Vagina (tissue), 2 donors: ENCODE measurements around the gene B3GALT5. TPM values are rescaled to one million over a fixed set of nuclear protein-coding genes. Genes with fewer than 3 reads are reported as not detected.

ENCODE experiments used
- DNase-seq, 2 donors: peaks; one replicate each; pipeline ENCODE4 v3.0.0-alpha.2; 2017; ENCODE audit errors: extremely low spot score in 2 of 2
- H3K27ac ChIP-seq: fragments of 200-600 bp; sonication (generic); one replicate; pipeline ENCODE4 v1.5.1; 2019
- H3K27me3 ChIP-seq: fragments of 200-600 bp; sonication (generic); one replicate; pipeline ENCODE4 v1.5.1; 2019
- H3K36me3 ChIP-seq, 2 donors: fragments of 200-600 bp; sonication (generic); one replicate each; pipeline ENCODE4 v1.5.1; 2017 to 2019
- H3K4me1 ChIP-seq: fragments of 200-600 bp; sonication (generic); one replicate; pipeline ENCODE4 v1.5.1; 2019
- H3K4me3 ChIP-seq, 2 donors: fragments of 200-600 bp; sonication (generic); 1 replicate in 1 of 2; 2 replicates in 1 of 2; pipeline ENCODE4 v1.5.1; 2016 to 2019
- H3K9me3 ChIP-seq: fragments of 200-600 bp; sonication (generic); one replicate; pipeline ENCODE4 v1.5.1; 2019
- POLR2A ChIP-seq, 2 donors: fragments of 450-650 bp; IDR thresholded peaks; one replicate each; pipeline ENCODE4 v1.6.1; 2017; ENCODE audit warnings: antibody characterized with exemption in 2 of 2, mild to moderate bottlenecking in 2 of 2, moderate library complexity in 2 of 2
- POLR2AphosphoS5 ChIP-seq, 2 donors: sonication (generic); formaldehyde crosslinking; IDR thresholded peaks; one replicate each; pipeline ENCODE4 v1.9.0; 2017; ENCODE audit warnings: antibody characterized with exemption in 2 of 2, mild to moderate bottlenecking in 2 of 2, low read depth in 1 of 2; ENCODE audit not compliant: insufficient read depth in 1 of 2
- intact Hi-C: fragments of 100-400 bp; cut with DNase I; formaldehyde crosslinking; loops from one replicate; pipeline ENCODE4 v1.15.1; 2023
- total RNA-seq: library from RNA; depleted of rRNA; stranded (reverse); fragments of >200 nt; gene quantifications from one replicate; pipeline ENCODE4 v1.2.3, GENCODE V29; 2016
- TF ChIP-seq, protein P1 (sequence below), 3 experiments: fragments of 450-650 bp in 2 of 3; fragments of 200-600 bp in 1 of 3; sonication (generic) in 1 of 3; IDR thresholded peaks; one replicate each; pipeline ENCODE4 v1.5.1; 2017 to 2019; ENCODE audit warnings: antibody characterized with exemption in 3 of 3, mild to moderate bottlenecking in 2 of 3, moderate library complexity in 2 of 3

B3GALT5 gene
- total RNA-seq, 1 donor from 2014 or later, result 1.5 TPM

DNA sequence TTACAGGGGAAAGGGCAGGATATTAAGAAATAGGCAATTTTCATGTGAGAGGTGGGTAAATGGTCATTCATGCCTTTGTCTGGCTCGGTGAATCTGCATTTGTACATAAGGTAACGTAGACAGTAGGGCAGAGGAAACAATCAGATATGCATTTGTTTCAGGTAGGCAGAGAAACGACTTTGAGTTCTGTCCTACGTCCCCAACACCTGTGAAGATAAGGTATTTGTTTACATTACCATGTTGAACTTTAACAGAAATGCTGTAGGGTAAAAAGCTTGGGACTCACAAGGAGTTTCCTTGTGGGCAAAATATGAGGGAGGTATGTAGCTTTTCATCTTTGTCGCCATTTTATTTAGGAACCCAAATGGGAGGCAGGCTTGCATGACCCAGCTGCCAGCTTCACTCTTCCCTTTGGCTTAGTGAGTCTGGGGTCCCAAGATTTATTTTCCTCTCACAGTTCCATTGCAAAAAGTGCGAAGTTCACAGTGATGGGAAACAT is 31.4 kb downstream of the B3GALT5 start:
- TF ChIP-seq, protein P1, sequence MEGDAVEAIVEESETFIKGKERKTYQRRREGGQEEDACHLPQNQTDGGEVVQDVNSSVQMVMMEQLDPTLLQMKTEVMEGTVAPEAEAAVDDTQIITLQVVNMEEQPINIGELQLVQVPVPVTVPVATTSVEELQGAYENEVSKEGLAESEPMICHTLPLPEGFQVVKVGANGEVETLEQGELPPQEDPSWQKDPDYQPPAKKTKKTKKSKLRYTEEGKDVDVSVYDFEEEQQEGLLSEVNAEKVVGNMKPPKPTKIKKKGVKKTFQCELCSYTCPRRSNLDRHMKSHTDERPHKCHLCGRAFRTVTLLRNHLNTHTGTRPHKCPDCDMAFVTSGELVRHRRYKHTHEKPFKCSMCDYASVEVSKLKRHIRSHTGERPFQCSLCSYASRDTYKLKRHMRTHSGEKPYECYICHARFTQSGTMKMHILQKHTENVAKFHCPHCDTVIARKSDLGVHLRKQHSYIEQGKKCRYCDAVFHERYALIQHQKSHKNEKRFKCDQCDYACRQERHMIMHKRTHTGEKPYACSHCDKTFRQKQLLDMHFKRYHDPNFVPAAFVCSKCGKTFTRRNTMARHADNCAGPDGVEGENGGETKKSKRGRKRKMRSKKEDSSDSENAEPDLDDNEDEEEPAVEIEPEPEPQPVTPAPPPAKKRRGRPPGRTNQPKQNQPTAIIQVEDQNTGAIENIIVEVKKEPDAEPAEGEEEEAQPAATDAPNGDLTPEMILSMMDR (IDR thresholded peaks at IDR 0.05), result no peak
- TF ChIP-seq POLR2AphosphoS5 (IDR thresholded peaks at IDR 0.05; ENCODE audit: insufficient read depth in 1 of 2, low read depth in 1 of 2) (no peak), POLR2A (IDR thresholded peaks at IDR 0.05) (no peak)
- H3K27me3 ChIP-seq, result no peaks in the 10 kb centered on the region
- no peak overlapping the region for H3K4me3 ChIP-seq
- no peak for DNase-seq
- H3K36me3 ChIP-seq, result no peaks in the 10 kb centered on the region
- intact Hi-C loops, result no loop called here
- H3K4me1 ChIP-seq, result no peaks in the 10 kb centered on the region
- H3K27ac ChIP-seq, result no peak overlapping the region
- no peaks in the 10 kb centered on the region for H3K9me3 ChIP-seq

DNA sequence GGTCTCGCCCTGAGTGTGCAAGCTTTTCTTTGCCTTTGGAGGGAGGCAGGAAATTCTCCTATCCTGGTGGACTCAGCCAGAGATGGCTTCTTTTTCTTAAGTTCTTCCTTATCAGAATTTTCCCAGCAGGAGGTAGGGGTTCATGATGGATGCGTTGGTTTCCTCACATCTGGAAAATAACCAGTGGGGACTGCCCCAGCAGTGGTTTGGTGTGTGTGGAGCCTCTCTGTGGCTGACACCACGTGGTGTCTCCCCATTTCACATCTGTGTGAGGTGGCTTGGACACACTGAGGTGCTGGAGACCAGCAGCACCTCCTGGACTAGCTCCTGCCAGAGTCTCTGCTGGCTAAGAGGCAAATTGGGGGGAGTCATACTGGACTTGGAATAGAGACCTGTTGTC is 32.6 kb downstream of the B3GALT5 start:
- no peaks in the 10 kb centered on the region for H3K36me3 ChIP-seq
- DNase-seq, result peak; percentile 60 to 67
- TF ChIP-seq POLR2A (IDR thresholded peaks at IDR 0.05), result no peak
- TF ChIP-seq POLR2AphosphoS5 (IDR thresholded peaks at IDR 0.05; ENCODE audit: insufficient read depth in 1 of 2, low read depth in 1 of 2), result no peak
- TF ChIP-seq, protein P1 (IDR thresholded peaks at IDR 0.05), result no peak
- H3K27ac ChIP-seq, result no peak overlapping the region
- no peaks in the 10 kb centered on the region for H3K4me1 ChIP-seq
- H3K27me3 ChIP-seq, result no peaks in the 10 kb centered on the region
- no peaks in the 10 kb centered on the region for H3K9me3 ChIP-seq
- intact Hi-C loops, result no loop called here
- no peak overlapping the region for H3K4me3 ChIP-seq

DNA sequence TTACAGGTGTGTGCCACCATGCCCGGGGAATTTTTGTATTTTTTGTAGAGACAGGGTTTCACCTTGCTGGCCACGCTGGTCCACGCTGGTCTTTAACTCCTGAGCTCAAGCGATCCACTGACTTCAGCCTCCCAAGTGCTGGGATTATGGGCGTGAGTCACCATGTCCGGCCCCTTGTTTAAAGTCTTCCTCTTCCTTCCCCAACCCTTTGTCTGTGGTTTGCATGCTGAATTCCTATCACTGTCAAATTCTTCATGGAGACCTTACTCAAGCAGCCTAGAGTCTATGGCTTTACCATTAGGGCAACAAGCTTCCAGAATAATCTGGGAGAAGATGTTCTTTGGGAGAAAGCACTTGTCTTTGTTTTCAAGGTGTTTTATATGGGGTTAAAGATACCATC is 34.7 kb downstream of the B3GALT5 start:
- intact Hi-C loops, result no loop called here
- no peaks in the 10 kb centered on the region for H3K36me3 ChIP-seq
- peak in 1 of 2 donors; percentile 31 for DNase-seq
- no peaks in the 10 kb centered on the region for H3K9me3 ChIP-seq
- H3K27me3 ChIP-seq, result no peaks in the 10 kb centered on the region
- TF ChIP-seq POLR2AphosphoS5 (IDR thresholded peaks at IDR 0.05; ENCODE audit: insufficient read depth in 1 of 2, low read depth in 1 of 2), result no peak
- no peak for TF ChIP-seq POLR2A (IDR thresholded peaks at IDR 0.05)
- TF ChIP-seq, protein P1 (IDR thresholded peaks at IDR 0.05), result no peak
- no peaks in the 10 kb centered on the region for H3K4me1 ChIP-seq
- no peak overlapping the region for H3K27ac ChIP-seq
- H3K4me3 ChIP-seq, result no peak overlapping the region

DNA sequence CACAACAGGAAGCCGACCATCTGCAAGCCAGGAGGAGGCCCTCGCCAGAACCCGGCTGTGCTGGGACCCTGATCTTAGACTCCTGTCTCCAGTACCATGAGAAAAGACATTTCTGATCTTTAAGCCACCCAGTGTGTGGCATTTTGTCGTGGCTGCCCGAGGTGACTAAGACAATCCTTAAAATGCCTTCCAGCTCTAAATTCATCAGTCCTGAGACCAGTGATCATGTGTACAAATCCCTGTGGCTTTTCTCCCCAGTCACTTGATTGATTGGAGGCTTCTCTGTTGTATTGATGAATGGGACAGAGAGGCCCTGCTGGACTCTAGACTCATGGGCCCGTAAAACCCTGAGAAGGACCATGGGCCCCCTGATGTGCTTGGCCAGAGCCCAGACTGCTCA is 36.1 kb downstream of the B3GALT5 start:
- no peak for TF ChIP-seq POLR2AphosphoS5 (IDR thresholded peaks at IDR 0.05; ENCODE audit: insufficient read depth in 1 of 2, low read depth in 1 of 2)
- TF ChIP-seq, protein P1 (IDR thresholded peaks at IDR 0.05), result no peak
- no peak for TF ChIP-seq POLR2A (IDR thresholded peaks at IDR 0.05)

DNA sequence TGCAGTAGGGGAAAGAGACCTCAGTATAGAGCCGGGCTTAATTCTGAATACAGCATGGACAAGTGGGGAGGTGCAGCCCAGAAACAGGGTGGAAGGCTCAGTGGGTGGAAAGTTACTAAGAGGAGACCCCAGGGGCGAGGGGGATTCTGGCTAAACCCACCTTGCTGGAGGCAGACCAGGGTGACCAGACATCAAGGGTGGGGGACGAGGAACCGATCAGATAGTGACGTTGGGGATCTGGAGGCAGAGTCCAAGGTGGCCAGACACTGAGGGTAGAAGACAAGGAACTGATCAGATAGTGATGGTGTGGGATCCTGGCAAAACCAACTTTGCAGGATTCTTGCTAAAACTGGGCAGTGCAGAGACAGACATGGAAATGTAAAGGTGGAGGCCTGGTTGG is 36.8 kb downstream of the B3GALT5 start:
- no peaks in the 10 kb centered on the region for H3K36me3 ChIP-seq

More for the DNA sequence above, 36.1 kb downstream of the B3GALT5 start:
- Histone ChIP-seq H3K27ac (no peak overlapping the region), H3K27me3 (no peaks in the 10 kb centered on the region), H3K36me3 (no peaks in the 10 kb centered on the region), H3K4me3 (no peak overlapping the region), H3K4me1 (no peaks in the 10 kb centered on the region), H3K9me3 (no peaks in the 10 kb centered on the region)
- DNase-seq, result no peak
- intact Hi-C loops, result no loop called here

More for the DNA sequence above, 36.8 kb downstream of the B3GALT5 start:
- no peaks in the 10 kb centered on the region for H3K27me3 ChIP-seq
- H3K4me3 ChIP-seq, result no peak overlapping the region
- H3K9me3 ChIP-seq, result no peaks in the 10 kb centered on the region
- DNase-seq, result no peak
- H3K27ac ChIP-seq, result no peak overlapping the region
- intact Hi-C loops, result no loop called here
- no peaks in the 10 kb centered on the region for H3K4me1 ChIP-seq
- TF ChIP-seq POLR2AphosphoS5 (IDR thresholded peaks at IDR 0.05; ENCODE audit: insufficient read depth in 1 of 2, low read depth in 1 of 2) (no peak), POLR2A (IDR thresholded peaks at IDR 0.05) (no peak)
- TF ChIP-seq, protein P1 (IDR thresholded peaks at IDR 0.05), result no peak
